ENCODE measurements around the gene ARHGEF39.

The ARHGEF39 gene

DNA sequence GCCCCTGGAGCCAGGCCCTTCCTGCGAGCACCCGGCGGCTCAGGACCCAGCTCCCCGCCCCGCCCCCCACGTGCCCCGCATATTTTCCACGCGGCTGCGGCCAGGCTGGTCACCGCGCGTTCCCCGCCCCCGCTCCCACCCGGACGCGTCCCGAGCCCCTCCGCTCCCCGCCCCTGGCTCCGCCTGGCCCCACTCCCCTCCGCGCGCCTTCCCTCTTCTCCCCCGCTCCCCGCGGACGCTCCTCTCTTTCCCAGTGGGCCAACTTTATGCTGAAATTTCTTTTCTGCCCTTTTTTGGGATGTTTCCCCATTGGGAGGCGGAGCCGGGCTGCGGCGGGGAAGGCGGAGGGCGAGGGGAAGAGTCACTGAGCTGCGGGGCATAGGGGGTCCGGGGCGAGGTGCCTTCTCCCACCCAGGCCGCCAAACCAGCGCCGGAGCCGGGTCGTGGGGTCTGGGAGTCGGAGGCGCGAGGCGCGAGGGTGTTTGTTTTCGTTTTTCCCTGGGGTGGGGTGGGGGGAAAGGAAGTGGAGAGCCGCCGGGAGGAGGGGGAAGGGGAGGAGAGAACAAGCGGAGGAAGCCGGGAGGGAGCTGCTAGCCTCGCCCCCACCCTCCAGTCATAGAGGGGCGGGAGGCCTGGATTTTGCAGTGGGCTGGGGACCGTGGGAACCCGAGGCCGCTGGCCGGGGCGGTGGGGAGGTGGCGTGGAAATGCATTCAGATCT, 25.8 kb upstream of the ARHGEF39 start:
- peak; percentile 60 for ATAC-seq
- TF ChIP-seq CSDC2 (CRISPR knock-in tag; IDR thresholded peaks at IDR 0.05): no peak
- TF ChIP-seq, protein P1, sequence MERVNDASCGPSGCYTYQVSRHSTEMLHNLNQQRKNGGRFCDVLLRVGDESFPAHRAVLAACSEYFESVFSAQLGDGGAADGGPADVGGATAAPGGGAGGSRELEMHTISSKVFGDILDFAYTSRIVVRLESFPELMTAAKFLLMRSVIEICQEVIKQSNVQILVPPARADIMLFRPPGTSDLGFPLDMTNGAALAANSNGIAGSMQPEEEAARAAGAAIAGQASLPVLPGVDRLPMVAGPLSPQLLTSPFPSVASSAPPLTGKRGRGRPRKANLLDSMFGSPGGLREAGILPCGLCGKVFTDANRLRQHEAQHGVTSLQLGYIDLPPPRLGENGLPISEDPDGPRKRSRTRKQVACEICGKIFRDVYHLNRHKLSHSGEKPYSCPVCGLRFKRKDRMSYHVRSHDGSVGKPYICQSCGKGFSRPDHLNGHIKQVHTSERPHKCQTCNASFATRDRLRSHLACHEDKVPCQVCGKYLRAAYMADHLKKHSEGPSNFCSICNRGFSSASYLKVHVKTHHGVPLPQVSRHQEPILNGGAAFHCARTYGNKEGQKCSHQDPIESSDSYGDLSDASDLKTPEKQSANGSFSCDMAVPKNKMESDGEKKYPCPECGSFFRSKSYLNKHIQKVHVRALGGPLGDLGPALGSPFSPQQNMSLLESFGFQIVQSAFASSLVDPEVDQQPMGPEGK (CRISPR knock-in tag; IDR thresholded peaks at IDR 0.05; ENCODE audit: borderline replicate concordance): peak; percentile 86; the same call in 1 of the 2 replicates

DNA sequence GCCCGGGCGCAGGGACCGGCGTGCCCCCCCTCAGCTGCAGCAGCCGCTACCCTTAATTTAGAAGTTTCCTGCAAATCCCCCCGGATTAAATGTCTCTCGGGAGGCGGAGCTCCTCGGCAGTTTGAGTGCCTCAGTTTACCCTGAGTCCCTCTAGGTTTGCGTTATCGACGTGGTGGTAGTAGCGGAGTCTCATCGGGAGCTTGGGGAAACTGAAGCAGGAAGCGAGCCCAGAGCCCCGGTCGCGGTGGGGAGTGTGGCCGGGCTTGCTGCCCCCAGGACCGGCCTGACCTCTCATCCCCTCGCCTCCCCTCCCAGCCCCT, 25.3 kb upstream of the ARHGEF39 start:
- no peak for ATAC-seq
- TF ChIP-seq, protein P2, sequence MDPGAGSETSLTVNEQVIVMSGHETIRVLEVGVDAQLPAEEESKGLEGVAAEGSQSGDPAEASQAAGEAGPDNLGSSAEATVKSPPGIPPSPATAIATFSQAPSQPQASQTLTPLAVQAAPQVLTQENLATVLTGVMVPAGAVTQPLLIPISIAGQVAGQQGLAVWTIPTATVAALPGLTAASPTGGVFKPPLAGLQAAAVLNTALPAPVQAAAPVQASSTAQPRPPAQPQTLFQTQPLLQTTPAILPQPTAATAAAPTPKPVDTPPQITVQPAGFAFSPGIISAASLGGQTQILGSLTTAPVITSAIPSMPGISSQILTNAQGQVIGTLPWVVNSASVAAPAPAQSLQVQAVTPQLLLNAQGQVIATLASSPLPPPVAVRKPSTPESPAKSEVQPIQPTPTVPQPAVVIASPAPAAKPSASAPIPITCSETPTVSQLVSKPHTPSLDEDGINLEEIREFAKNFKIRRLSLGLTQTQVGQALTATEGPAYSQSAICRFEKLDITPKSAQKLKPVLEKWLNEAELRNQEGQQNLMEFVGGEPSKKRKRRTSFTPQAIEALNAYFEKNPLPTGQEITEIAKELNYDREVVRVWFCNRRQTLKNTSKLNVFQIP (CRISPR knock-in tag; IDR thresholded peaks at IDR 0.05; ENCODE audit: borderline replicate concordance, low read depth): no peak
- no peak for TF ChIP-seq SNAI2 (CRISPR knock-in tag; IDR thresholded peaks at IDR 0.05)
- TF ChIP-seq, protein P3, sequence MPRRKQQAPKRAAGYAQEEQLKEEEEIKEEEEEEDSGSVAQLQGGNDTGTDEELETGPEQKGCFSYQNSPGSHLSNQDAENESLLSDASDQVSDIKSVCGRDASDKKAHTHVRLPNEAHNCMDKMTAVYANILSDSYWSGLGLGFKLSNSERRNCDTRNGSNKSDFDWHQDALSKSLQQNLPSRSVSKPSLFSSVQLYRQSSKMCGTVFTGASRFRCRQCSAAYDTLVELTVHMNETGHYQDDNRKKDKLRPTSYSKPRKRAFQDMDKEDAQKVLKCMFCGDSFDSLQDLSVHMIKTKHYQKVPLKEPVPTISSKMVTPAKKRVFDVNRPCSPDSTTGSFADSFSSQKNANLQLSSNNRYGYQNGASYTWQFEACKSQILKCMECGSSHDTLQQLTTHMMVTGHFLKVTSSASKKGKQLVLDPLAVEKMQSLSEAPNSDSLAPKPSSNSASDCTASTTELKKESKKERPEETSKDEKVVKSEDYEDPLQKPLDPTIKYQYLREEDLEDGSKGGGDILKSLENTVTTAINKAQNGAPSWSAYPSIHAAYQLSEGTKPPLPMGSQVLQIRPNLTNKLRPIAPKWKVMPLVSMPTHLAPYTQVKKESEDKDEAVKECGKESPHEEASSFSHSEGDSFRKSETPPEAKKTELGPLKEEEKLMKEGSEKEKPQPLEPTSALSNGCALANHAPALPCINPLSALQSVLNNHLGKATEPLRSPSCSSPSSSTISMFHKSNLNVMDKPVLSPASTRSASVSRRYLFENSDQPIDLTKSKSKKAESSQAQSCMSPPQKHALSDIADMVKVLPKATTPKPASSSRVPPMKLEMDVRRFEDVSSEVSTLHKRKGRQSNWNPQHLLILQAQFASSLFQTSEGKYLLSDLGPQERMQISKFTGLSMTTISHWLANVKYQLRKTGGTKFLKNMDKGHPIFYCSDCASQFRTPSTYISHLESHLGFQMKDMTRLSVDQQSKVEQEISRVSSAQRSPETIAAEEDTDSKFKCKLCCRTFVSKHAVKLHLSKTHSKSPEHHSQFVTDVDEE (CRISPR knock-in tag; IDR thresholded peaks at IDR 0.05): no peak

DNA sequence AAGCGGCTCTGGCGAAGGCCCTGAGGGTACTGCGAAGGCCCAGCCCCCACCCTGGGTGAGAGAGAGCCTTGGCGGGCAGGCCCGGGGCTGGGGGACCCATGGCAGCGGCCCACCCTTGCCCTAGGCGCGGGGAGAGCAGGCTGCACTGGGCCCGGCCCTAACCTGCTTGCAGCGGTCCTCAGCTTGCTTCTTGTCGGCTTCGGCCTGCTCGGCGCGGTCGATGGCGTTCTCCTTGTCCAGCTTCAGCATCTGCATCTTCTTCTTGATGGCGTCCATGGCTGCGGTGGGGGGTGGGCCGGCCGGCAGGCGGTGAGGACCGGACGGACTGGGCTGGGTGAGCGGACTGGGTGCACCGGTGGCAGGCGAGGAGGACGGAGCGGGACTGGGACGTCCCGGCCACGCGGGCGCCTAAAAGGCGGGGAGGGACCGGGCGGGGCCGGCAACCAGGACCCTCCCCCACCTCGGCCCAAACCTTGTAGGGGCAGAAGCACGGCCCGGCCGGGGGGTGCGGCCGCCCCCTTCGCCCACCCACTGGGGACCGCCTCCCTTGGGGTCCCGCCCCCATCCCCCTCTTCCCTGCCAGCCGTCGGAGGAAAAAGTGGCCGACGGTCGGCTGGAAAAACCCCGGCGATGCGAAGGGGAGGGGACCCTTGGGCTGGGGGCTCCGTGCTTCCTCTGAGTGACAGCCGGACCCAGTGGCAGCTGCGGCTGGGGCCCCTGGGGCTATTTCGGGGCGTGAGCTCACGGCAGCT, 24.7 kb upstream of the ARHGEF39 start, which contains the start of gene TPM2:
TPM2 (minus strand) TSS at position 384 of the 752 bp plus-strand sequence; CDS start at position 276, 108 bp downstream.
- ATAC-seq: peak; percentile 54
- TF ChIP-seq, protein P1 (CRISPR knock-in tag; IDR thresholded peaks at IDR 0.05; ENCODE audit: borderline replicate concordance): no peak
- no peak for TF ChIP-seq OSR1 (CRISPR knock-in tag; IDR thresholded peaks at IDR 0.05)
- TF ChIP-seq, protein P2 (CRISPR knock-in tag; IDR thresholded peaks at IDR 0.05; ENCODE audit: borderline replicate concordance, low read depth): no peak
- TF ChIP-seq ZFP30 (CRISPR knock-in tag; IDR thresholded peaks at IDR 0.05): no peak

DNA sequence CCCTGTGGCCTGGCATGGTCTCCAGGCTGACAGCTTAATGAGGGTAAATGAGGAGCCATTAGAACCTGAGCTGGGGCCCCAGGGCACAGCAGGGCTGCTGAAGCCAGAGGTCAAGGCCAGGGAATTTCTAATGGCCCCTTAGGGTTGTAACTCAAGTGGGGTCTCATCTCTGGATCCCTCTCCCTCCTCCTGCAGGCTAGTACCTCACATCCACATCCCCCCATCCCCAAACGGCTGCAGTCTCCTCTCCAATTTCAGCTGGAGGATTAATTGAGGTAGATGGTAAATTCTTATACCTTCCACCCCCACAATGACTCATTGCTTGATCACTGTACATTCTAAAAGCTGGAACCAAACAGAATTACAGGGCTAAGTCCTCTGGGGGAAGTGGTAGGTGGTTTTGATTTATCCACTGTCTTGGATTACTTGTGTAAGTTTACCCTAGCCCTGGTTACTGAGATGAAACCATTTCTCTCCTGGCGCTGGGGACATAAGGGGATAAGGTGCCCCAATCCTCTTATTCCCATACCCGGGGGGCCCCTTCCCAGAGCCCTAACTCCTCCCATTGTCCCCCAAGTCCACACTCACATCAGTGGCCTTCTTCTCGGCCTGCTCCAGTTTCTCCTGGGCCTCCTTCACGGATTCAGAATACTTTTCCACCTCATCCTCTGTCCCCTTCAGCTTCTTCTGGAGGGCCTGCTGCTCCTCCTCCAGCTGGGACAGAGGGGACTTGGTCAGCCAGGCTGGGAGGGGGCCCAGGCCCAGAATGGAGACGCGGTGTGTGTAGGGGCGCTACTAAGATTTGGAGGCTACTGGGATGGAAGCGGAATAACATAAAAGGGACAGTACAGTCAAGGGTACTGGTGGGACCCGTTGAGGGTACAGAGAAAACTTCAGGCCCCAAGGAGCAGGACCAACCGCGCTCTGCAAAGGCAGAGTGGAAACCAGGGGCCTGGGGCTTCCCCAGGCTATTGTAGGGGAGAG, 23.9 kb upstream of the ARHGEF39 start:
- ATAC-seq: peak; percentile 54
- TF ChIP-seq ESRRG (CRISPR knock-in tag; IDR thresholded peaks at IDR 0.05) (no peak), ZFP30 (CRISPR knock-in tag; IDR thresholded peaks at IDR 0.05) (no peak), ZNF8 (CRISPR knock-in tag; IDR thresholded peaks at IDR 0.05) (no peak), PPARA (CRISPR knock-in tag; IDR thresholded peaks at IDR 0.05; ENCODE audit: borderline replicate concordance) (no peak), TCF4 (CRISPR knock-in tag; IDR thresholded peaks at IDR 0.05; ENCODE audit: borderline replicate concordance) (no peak), ARNTL (CRISPR knock-in tag; IDR thresholded peaks at IDR 0.05; ENCODE audit: borderline replicate concordance, low read depth) (no peak), BACH2 (CRISPR knock-in tag; IDR thresholded peaks at IDR 0.05; ENCODE audit: borderline replicate concordance) (no peak), GLIS3 (CRISPR knock-in tag; IDR thresholded peaks at IDR 0.05) (no peak)
- TF ChIP-seq, protein P4, sequence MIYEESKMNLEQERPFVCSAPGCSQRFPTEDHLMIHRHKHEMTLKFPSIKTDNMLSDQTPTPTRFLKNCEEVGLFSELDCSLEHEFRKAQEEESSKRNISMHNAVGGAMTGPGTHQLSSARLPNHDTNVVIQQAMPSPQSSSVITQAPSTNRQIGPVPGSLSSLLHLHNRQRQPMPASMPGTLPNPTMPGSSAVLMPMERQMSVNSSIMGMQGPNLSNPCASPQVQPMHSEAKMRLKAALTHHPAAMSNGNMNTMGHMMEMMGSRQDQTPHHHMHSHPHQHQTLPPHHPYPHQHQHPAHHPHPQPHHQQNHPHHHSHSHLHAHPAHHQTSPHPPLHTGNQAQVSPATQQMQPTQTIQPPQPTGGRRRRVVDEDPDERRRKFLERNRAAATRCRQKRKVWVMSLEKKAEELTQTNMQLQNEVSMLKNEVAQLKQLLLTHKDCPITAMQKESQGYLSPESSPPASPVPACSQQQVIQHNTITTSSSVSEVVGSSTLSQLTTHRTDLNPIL (CRISPR knock-in tag; IDR thresholded peaks at IDR 0.05; ENCODE audit: low read depth): no peak
- TF ChIP-seq, protein P1 (CRISPR knock-in tag; IDR thresholded peaks at IDR 0.05; ENCODE audit: borderline replicate concordance): no peak
